A549 (cell line): ENCODE results near the gene AFF1. TPM values are rescaled to one million over a fixed set of nuclear protein-coding genes. Genes with fewer than 3 reads are reported as not detected.

Experiments used
- ATAC-seq, 2 experiments: fragments of 200-7000 bp in 1 of 2; fragments of >200 bp in 1 of 2; cut with Nextera tagmentation in 1 of 2; cut with Tn5 transposase in 1 of 2; 3 replicates each; pipeline versions ENCODE4 v1.8.0 to v1.9.1; 2018 to 2020; ENCODE audit warnings: mild to moderate bottlenecking in 1 of 2, moderate library complexity in 1 of 2
- CTCF ChIA-PET: fragments of 300-600 bp; sonication (Branson Sonifier 250); formaldehyde crosslinking; extraction: SDS; loops from one replicate; lab custom pipeline; 2021; ENCODE audit warnings: antibody characterized with exemption, inconsistent platforms; lab: Yijun Ruan, JAX
- POLR2A ChIA-PET: fragments of 350-600 bp; formaldehyde crosslinking; extraction: SDS; loops from one replicate; lab custom pipeline; 2021; ENCODE audit warnings: antibody characterized with exemption, inconsistent platforms; lab: Yijun Ruan, JAX
- DNase-seq, 2 experiments: peaks; one replicate each; pipeline versions ENCODE4 v3.0.0 to v3.0.0-alpha.2; 2011 to 2016; ENCODE audit warnings: low read depth in 1 of 2, low spot score in 1 of 2
- FAIRE-seq: peaks from 2 replicates; lab custom pipeline; 2011; peaks lifted over from hg19 to GRCh38; lab: Jason Lieb, UNC
- H3K27ac ChIP-seq, 2 experiments: fragments of >200 bp; sonication (Bioruptor Twin); formaldehyde crosslinking; 3 replicates each; pipeline ENCODE4 v1.5.1; 2016 to 2017
- H3K4me1 ChIP-seq: fragments of >200 bp; sonication (Bioruptor Twin); formaldehyde crosslinking; 3 replicates; pipeline ENCODE4 v1.6.1; 2016
- H3K4me2 ChIP-seq: fragments of >200 bp; sonication (Bioruptor Twin); formaldehyde crosslinking; 3 replicates; pipeline ENCODE4 v1.6.1; 2016
- H3K4me3 ChIP-seq: fragments of >200 bp; sonication (Bioruptor Twin); formaldehyde crosslinking; 3 replicates; pipeline ENCODE4 v1.5.1; 2016
- H3K9me3 ChIP-seq: fragments of >200 bp; sonication (Bioruptor Twin); formaldehyde crosslinking; 3 replicates; pipeline ENCODE4 v1.6.1; 2016
- BHLHE40 ChIP-seq: IDR thresholded peaks from 2 replicates; pipeline ENCODE4 v1.6.1; 2012; ENCODE audit warnings: low read depth, low read length, inconsistent platforms
- CBX8 ChIP-seq: fragments of 200-600 bp; sonication (generic); IDR thresholded peaks from 2 replicates; pipeline ENCODE4 v1.6.1; 2016
- CHD4 ChIP-seq: fragments of 200-600 bp; sonication (generic); IDR thresholded peaks from 2 replicates; pipeline ENCODE4 v1.6.1; 2016; ENCODE audit warnings: antibody characterized with exemption, mild to moderate bottlenecking, borderline replicate concordance
- EP300 ChIP-seq, 2 experiments: fragments of >200 bp; sonication (Bioruptor Twin); formaldehyde crosslinking; IDR thresholded peaks; 2 replicates in 1 of 2; 3 replicates in 1 of 2; pipeline ENCODE4 v1.6.1; 2016 to 2017
- HDAC2 ChIP-seq: fragments of 200-600 bp; sonication (generic); IDR thresholded peaks from 2 replicates; pipeline ENCODE4 v1.6.1; 2016
- HEYL ChIP-seq: fragments of 250-450 bp; sonication (Bioruptor Pico); IDR thresholded peaks from 2 replicates; pipeline ENCODE4 v1.8.0; 2021; ENCODE audit warnings: mild to moderate bottlenecking, moderate library complexity
- HOXB13 ChIP-seq: fragments of 250-450 bp; sonication (Bioruptor Pico); IDR thresholded peaks from 2 replicates; pipeline ENCODE4 v1.5.0; 2020; ENCODE audit warnings: low read depth, mild to moderate bottlenecking, moderate library complexity
- KDM1A ChIP-seq: fragments of 200-600 bp; sonication (generic); IDR thresholded peaks from 2 replicates; pipeline ENCODE4 v1.6.1; 2016; ENCODE audit warnings: low read depth, mild to moderate bottlenecking
- KDM5A ChIP-seq: fragments of 200-600 bp; sonication (generic); IDR thresholded peaks from 2 replicates; pipeline ENCODE4 v1.6.1; 2016; ENCODE audit warnings: antibody characterized with exemption, mild to moderate bottlenecking
- MAZ ChIP-seq: fragments of 150-350 bp; IDR thresholded peaks from 2 replicates; pipeline ENCODE4 v1.6.1; 2014; ENCODE audit warnings: antibody characterized with exemption, low read depth, low read length, borderline replicate concordance
- PHF8 ChIP-seq: fragments of 200-600 bp; sonication (generic); IDR thresholded peaks from 2 replicates; pipeline ENCODE4 v1.6.1; 2016; ENCODE audit warnings: low read depth, mild to moderate bottlenecking, antibody characterized with exemption, moderate library complexity, borderline replicate concordance
- RAD21 ChIP-seq, 2 experiments: fragments of >200 bp in 1 of 2; sonication (Bioruptor Twin) in 1 of 2; formaldehyde crosslinking in 1 of 2; IDR thresholded peaks in 1 of 2; conservative IDR thresholded peaks in 1 of 2; 2 replicates in 1 of 2; 3 replicates in 1 of 2; pipeline ENCODE4 v1.6.1; 2012 to 2018; ENCODE audit warnings: inconsistent platforms in 1 of 2
- SREBF2 ChIP-seq: fragments of 450-650 bp; IDR thresholded peaks from 2 replicates; pipeline ENCODE4 v1.6.1; 2014; ENCODE audit warnings: mild to moderate bottlenecking, moderate library complexity
- ZC3H11A ChIP-seq: fragments of 450-650 bp; IDR thresholded peaks from 2 replicates; pipeline ENCODE4 v1.6.1; 2014; ENCODE audit warnings: antibody characterized with exemption, mild to moderate bottlenecking
- ZSCAN20 ChIP-seq: fragments of 250-450 bp; sonication (Bioruptor Pico); IDR thresholded peaks from 2 replicates; pipeline ENCODE4 v1.8.0; 2022; ENCODE audit warnings: mild to moderate bottlenecking, moderate library complexity
- WGBS: methylation state at CpG from one replicate; pipeline ENCODE4 v1.1.6; 2017; ENCODE audit errors: missing lambda C conversion rate; 5-methylcytosine and 5-hydroxymethylcytosine counted together
- polyA plus RNA-seq, 4 experiments: library from polyadenylated mRNA; depleted of rRNA in 3 of 4; stranded (reverse); fragments of >200 nt; fragmentation: RNase III in 1 of 4; extraction: RNeasy Plus Mini Kit Qiagen cat#74134 plus additional on column Dnase treatment in 1 of 4; gene quantifications; 2 replicates in 3 of 4; 3 replicates in 1 of 4; pipeline ENCODE4 v1.2.3, GENCODE V29; 2011 to 2017
- TF ChIP-seq, protein P1 (sequence below): fragments of 450-650 bp; IDR thresholded peaks from 2 replicates; pipeline ENCODE4 v1.6.1; 2014; ENCODE audit warnings: antibody characterized with exemption
- TF ChIP-seq, protein P2 (sequence below): IDR thresholded peaks from 2 replicates; pipeline ENCODE4 v1.6.1; 2012; ENCODE audit warnings: low read depth, borderline replicate concordance
- TF ChIP-seq, protein P3 (sequence below): fragments of 250-450 bp; sonication (Bioruptor Pico); IDR thresholded peaks from 2 replicates; pipeline ENCODE4 v1.5.0; 2021; ENCODE audit warnings: mild to moderate bottlenecking, moderate library complexity, borderline replicate concordance
- TF ChIP-seq, protein P4 (sequence below): fragments of >200 bp; sonication (Bioruptor Twin); formaldehyde crosslinking; IDR thresholded peaks from 2 replicates; pipeline ENCODE4 v1.6.1; 2016
- TF ChIP-seq, protein P5 (sequence below): fragments of 250-450 bp; sonication (Bioruptor Pico); IDR thresholded peaks from 2 replicates; pipeline ENCODE4 v1.5.0; 2020; ENCODE audit warnings: low read depth, mild to moderate bottlenecking, moderate library complexity
- TF ChIP-seq, protein P6 (sequence below): IDR thresholded peaks from 2 replicates; pipeline ENCODE4 v1.6.1; 2012

The AFF1 gene
- polyA plus RNA-seq, 2 of the 4 experiments (the other 2 are of a cell fraction): 13.7 to 15.4 TPM

DNA sequence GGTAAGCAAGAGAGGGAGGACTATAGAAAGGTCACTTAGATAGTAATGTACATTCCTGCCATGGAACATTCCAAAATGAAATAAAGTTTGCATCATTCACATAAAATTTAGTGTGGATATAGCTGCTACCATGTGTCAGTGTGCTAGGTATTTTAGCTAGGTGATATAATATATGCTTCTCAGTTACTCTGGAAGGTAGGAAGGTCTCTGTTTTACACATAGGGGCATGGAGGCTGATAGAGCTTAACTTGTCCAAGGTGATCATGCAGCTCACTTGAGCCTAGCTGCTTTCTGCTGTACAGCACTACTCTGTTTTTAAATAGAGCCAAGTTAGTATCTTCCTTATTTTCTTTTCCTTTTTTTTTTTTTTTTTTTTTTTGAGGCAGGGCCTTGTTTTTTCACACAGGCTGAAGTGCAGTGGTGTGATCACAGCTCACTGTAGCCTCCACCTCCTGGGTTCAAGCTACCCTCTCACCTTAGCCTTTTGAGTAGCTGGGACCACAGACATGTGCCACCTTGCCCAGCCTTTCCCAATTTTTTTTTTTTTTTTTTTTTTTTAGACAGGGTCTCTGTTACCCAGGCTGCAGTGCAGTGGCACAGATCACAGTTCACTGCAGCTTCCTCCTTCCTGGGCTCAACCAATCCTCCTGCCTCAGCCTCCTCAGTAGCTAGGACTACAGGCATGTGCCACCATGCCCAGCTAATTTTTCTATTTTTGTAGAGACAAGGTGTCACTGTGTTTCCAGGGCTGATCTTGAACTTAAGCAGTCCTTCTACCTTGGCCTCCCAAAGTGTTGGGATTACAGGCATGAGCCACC lies 10.4 kb downstream of the AFF1 start:
- Histone ChIP-seq H3K4me1 (peaks cover 23% of the 10 kb centered on the region), H3K9me3 (no peaks in the 10 kb centered on the region), H3K4me2 (no peak overlapping the region), H3K27ac (no peak overlapping the region), H3K4me3 (no peak overlapping the region)
- ChIA-PET POLR2A (interaction anchor here (0.8 kb wide), 1 partner anchor 10 kb away, joined by 8 read pairs; the partner anchor contains the start of gene AFF1), CTCF (interaction anchor here (1.0 kb wide), 1 partner anchor 22 kb away, joined by 3 read pairs; no protein-coding TSS in a partner anchor)
- DNase-seq (no peak), FAIRE-seq (no peak), ATAC-seq (peak in 1 of 2 experiments; percentile 34; a peak in 1 of 6 replicates)
- TF ChIP-seq, protein P1, sequence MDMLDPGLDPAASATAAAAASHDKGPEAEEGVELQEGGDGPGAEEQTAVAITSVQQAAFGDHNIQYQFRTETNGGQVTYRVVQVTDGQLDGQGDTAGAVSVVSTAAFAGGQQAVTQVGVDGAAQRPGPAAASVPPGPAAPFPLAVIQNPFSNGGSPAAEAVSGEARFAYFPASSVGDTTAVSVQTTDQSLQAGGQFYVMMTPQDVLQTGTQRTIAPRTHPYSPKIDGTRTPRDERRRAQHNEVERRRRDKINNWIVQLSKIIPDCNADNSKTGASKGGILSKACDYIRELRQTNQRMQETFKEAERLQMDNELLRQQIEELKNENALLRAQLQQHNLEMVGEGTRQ: no peak
- no peak for TF ChIP-seq KDM1A
- TF ChIP-seq, protein P2, sequence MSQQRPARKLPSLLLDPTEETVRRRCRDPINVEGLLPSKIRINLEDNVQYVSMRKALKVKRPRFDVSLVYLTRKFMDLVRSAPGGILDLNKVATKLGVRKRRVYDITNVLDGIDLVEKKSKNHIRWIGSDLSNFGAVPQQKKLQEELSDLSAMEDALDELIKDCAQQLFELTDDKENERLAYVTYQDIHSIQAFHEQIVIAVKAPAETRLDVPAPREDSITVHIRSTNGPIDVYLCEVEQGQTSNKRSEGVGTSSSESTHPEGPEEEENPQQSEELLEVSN: no peak
- TF ChIP-seq ZSCAN20 (CRISPR knock-in tag): no peak
- no peak for TF ChIP-seq RAD21 (conservative IDR thresholded peaks at IDR 0.05 in 1 of 2, IDR thresholded peaks at IDR 0.05 in 1 of 2)
- TF ChIP-seq, protein P3, sequence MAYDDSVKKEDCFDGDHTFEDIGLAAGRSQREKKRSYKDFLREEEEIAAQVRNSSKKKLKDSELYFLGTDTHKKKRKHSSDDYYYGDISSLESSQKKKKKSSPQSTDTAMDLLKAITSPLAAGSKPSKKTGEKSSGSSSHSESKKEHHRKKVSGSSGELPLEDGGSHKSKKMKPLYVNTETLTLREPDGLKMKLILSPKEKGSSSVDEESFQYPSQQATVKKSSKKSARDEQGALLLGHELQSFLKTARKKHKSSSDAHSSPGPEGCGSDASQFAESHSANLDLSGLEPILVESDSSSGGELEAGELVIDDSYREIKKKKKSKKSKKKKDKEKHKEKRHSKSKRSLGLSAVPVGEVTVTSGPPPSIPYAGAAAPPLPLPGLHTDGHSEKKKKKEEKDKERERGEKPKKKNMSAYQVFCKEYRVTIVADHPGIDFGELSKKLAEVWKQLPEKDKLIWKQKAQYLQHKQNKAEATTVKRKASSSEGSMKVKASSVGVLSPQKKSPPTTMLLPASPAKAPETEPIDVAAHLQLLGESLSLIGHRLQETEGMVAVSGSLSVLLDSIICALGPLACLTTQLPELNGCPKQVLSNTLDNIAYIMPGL (CRISPR knock-in tag): no peak
- TF ChIP-seq ZC3H11A: no peak

DNA sequence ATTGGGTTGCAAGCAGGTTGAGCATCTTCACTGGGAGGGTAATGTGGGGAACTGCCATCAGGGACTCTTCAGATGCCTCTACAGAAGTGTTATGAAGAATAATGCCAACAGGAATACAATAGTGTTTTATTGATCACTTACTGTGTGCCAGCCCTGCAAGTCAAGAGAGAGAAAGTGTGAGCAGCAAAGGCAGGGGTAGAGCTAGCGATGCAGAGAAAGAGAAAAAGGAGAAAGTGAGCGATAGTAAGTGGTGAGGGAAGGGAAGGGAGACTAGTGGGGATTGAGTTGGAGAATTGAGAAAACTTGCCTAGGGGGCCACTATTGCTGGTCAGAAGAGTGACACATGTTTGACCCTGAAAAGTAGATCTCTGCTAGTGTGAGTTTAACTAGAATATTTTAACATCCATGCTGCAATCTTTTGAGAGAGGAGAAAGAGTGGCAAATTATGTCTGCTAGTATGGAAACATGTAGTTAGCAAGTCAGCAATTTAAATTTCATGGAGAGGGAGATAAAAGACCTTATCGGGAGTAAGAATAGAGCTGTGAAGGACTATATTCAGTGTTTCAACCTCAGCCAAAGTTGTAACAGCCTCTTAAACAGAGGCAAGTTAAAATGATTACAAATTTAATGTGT lies 12.2 kb downstream of the AFF1 start:
- Histone ChIP-seq H3K27ac (no peak overlapping the region), H3K9me3 (no peaks in the 10 kb centered on the region), H3K4me3 (no peak overlapping the region), H3K4me1 (peaks cover 10% of the 10 kb centered on the region)
- CTCF ChIA-PET: no interaction called here
- POLR2A ChIA-PET: no interaction called here
- ATAC-seq (no peak), DNase-seq (no peak)
- TF ChIP-seq, protein P4, sequence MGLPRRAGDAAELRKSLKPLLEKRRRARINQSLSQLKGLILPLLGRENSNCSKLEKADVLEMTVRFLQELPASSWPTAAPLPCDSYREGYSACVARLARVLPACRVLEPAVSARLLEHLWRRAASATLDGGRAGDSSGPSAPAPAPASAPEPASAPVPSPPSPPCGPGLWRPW: no peak
- TF ChIP-seq PHF8 (no peak), HOXB13 (CRISPR knock-in tag) (no peak), KDM1A (no peak), HEYL (CRISPR knock-in tag) (no peak)
- TF ChIP-seq, protein P5, sequence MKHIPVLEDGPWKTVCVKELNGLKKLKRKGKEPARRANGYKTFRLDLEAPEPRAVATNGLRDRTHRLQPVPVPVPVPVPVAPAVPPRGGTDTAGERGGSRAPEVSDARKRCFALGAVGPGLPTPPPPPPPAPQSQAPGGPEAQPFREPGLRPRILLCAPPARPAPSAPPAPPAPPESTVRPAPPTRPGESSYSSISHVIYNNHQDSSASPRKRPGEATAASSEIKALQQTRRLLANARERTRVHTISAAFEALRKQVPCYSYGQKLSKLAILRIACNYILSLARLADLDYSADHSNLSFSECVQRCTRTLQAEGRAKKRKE (CRISPR knock-in tag): no peak
- TF ChIP-seq, all 56 proteins: peak for 0
- no peak overlapping the region for H3K4me2 ChIP-seq
- no peak for FAIRE-seq
- 83% methylated on average over 3 of the region's 3 CpGs for WGBS

DNA sequence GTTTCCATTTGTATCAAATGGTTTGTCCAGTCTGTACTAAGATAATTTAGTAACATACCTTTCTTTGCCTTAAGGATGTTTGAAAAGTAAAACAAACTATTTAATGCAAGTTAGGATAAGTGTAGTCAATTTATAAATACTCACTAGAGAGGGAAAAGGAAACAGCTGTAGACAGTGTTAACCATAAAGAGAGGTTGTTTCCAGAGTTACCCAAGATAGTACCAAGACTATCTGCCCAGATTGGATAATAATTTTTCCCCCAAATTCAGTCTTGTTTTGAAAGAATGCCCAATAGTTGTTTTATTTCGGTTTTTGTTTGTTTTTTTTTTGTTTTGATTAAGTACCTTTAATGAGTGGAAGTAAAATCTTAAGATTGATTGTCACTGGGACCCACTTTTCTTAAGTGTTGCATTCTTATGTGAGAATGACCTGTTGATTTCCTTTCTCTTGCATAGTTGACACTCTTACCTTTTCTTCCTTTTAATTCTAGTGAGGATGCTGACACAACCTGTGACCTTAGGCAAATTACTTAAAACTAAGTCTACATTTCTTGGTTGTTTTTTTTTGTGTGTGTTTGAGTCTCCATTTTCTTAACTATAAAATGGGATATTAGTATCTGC lies 12.8 kb downstream of the AFF1 start:
- ChIA-PET POLR2A (no interaction called here), CTCF (no interaction called here)
- no peaks in the 10 kb centered on the region for H3K9me3 ChIP-seq
- peaks cover 4% of the 10 kb centered on the region; the same call in 2 of the 3 replicates for H3K4me1 ChIP-seq
- H3K4me3 ChIP-seq: no peak overlapping the region
- DNase-seq: no peak
- no peak for FAIRE-seq
- ATAC-seq: no peak
- H3K27ac ChIP-seq: no peak overlapping the region
- WGBS: 48% methylated on average over 1 of the region's 1 CpG
- H3K4me2 ChIP-seq: no peak overlapping the region
- TF ChIP-seq, protein P4: no peak
- TF ChIP-seq, protein P1: no peak
- no peak for TF ChIP-seq EP300 (IDR thresholded peaks at IDR 0.05)
- TF ChIP-seq CBX8: no peak
- no peak for TF ChIP-seq MAZ
- no peak for TF ChIP-seq KDM1A
- no peak for TF ChIP-seq BHLHE40
- TF ChIP-seq, protein P5 (CRISPR knock-in tag): no peak
- TF ChIP-seq HEYL (CRISPR knock-in tag): no peak
- TF ChIP-seq, protein P6, sequence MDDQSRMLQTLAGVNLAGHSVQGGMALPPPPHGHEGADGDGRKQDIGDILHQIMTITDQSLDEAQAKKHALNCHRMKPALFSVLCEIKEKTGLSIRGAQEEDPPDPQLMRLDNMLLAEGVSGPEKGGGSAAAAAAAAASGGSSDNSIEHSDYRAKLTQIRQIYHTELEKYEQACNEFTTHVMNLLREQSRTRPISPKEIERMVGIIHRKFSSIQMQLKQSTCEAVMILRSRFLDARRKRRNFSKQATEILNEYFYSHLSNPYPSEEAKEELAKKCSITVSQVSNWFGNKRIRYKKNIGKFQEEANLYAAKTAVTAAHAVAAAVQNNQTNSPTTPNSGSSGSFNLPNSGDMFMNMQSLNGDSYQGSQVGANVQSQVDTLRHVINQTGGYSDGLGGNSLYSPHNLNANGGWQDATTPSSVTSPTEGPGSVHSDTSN: no peak
- TF ChIP-seq HDAC2: no peak
- TF ChIP-seq KDM5A: no peak
- no peak for TF ChIP-seq CHD4
- no peak for TF ChIP-seq ZC3H11A
- TF ChIP-seq SREBF2: no peak
